HCT116 (cell line): ENCODE measurements around the gene OPRL1. TPM values are rescaled to one million over a fixed set of nuclear protein-coding genes. Genes with fewer than 3 reads are reported as not detected.

Experiments used
- ATAC-seq: fragments of 200-7000 bp; cut with Tn5 transposase; 2 replicates; pipeline ENCODE4 v1.9.1; 2020; ENCODE audit warnings: mild to moderate bottlenecking, moderate library complexity
- BruUV-seq: library from RNA; stranded (reverse); fragments of 400-500 nt; replicated peaks from 2 replicates; lab custom pipeline; 2021; lab: Mats Ljungman, UMichigan
- CTCF ChIA-PET: fragments of 300-600 bp; sonication (Branson Sonifier 250); formaldehyde crosslinking; loops from one replicate; lab custom pipeline; 2021; ENCODE audit warnings: antibody characterized with exemption; lab: Charles Lee
- POLR2A ChIA-PET: fragments of 300-600, 350-600 bp; sonication (Branson Sonifier 250); formaldehyde crosslinking; loops from one replicate; lab custom pipeline; 2021; ENCODE audit warnings: antibody characterized with exemption; lab: Charles Lee
- RAD21 ChIA-PET, 2 experiments: fragments of 300-600 bp; sonication (Branson Sonifier 250); formaldehyde crosslinking; loops; one replicate each; lab custom pipeline; 2023; ENCODE audit warnings: low total read pairs in 2 of 2; ENCODE audit not compliant: uncharacterized antibody in 2 of 2, unreplicated experiment in 2 of 2, low non-redundant PET in 1 of 2; lab: Charles Lee
- DNase-seq: peaks from one replicate; pipeline ENCODE4 v3.0.0-alpha.2; 2010; ENCODE audit warnings: low read depth, low spot score
- H2AFZ ChIP-seq: fragments of 200-600 bp; shearing (Covaris generic), sonication (generic); 2 replicates; pipeline ENCODE4 v1.6.1; 2017; ENCODE audit warnings: low read depth, mixed run types, mixed read lengths, antibody characterized with exemption, low read length; ENCODE audit not compliant: poor library complexity, severe bottlenecking
- H3K27ac ChIP-seq: 2 replicates; pipeline ENCODE4 v1.5.1; 2012; ENCODE audit warnings: low read depth, low read length
- H3K27me3 ChIP-seq: fragments of 200-600 bp; sonication (generic); 2 replicates; pipeline ENCODE4 v1.6.1; 2016; ENCODE audit warnings: mixed run types, low read length, mixed read lengths; ENCODE audit not compliant: insufficient read depth
- H3K36me3 ChIP-seq, 2 experiments: fragments of 200-500 bp in 1 of 2; fragments of 200-600 bp in 1 of 2; sonication (Bioruptor generic) in 1 of 2; sonication (generic) in 1 of 2; 2 replicates each; pipeline versions ENCODE4 v1.5.1 to v1.6.1; 2014 to 2016; ENCODE audit warnings: low read length in 2 of 2, inconsistent platforms in 1 of 2, mixed read lengths in 1 of 2, mixed run types in 1 of 2; ENCODE audit not compliant: insufficient read depth in 2 of 2, control insufficient read depth in 1 of 2
- H3K4me1 ChIP-seq, 2 experiments: fragments of 200-600 bp in 1 of 2; sonication (generic) in 1 of 2; 2 replicates each; pipeline versions ENCODE4 v1.5.1 to v1.6.1; 2012 to 2017; ENCODE audit warnings: low read length in 2 of 2, inconsistent platforms in 1 of 2, mild to moderate bottlenecking in 1 of 2, mixed read lengths in 1 of 2, mixed run types in 1 of 2, moderate library complexity in 1 of 2; ENCODE audit not compliant: insufficient read depth in 2 of 2, control insufficient read depth in 1 of 2
- H3K4me2 ChIP-seq: fragments of 200-600 bp; sonication (generic); 2 replicates; pipeline ENCODE4 v1.6.1; 2017; ENCODE audit warnings: mixed run types, low read length, mixed read lengths
- H3K4me3 ChIP-seq, 2 experiments: fragments of 200-600 bp in 1 of 2; sonication (generic) in 1 of 2; replicated peaks in 1 of 2; 2 replicates each; pipeline ENCODE4 v1.5.1; 2011 to 2016; ENCODE audit warnings: low read length in 2 of 2, control low read depth in 1 of 2, low read depth in 1 of 2, mild to moderate bottlenecking in 1 of 2, mixed read lengths in 1 of 2, mixed run types in 1 of 2
- H3K79me2 ChIP-seq: fragments of 200-600 bp; sonication (generic); 2 replicates; pipeline ENCODE4 v1.6.1; 2017; ENCODE audit warnings: mild to moderate bottlenecking, mixed run types, low read length, moderate library complexity, mixed read lengths; ENCODE audit not compliant: insufficient read depth
- H3K9ac ChIP-seq: fragments of 200-600 bp; sonication (generic); 2 replicates; pipeline ENCODE4 v1.6.1; 2016; ENCODE audit warnings: low read length, mixed read lengths
- H3K9me2 ChIP-seq: fragments of 200-600 bp; sonication (generic), shearing (Covaris generic); 2 replicates; pipeline ENCODE4 v1.6.1; 2017; ENCODE audit warnings: mixed run types, mild to moderate bottlenecking, moderate library complexity; ENCODE audit not compliant: insufficient read depth
- H3K9me3 ChIP-seq, 2 experiments: fragments of 200-500 bp in 1 of 2; fragments of 200-600 bp in 1 of 2; sonication (Bioruptor generic) in 1 of 2; sonication (generic) in 1 of 2; 2 replicates each; pipeline ENCODE4 v1.6.1; 2014 to 2017; ENCODE audit warnings: low read length in 2 of 2, mixed read lengths in 2 of 2, inconsistent platforms in 1 of 2, low read depth in 1 of 2, mild to moderate bottlenecking in 1 of 2, mixed run types in 1 of 2, moderate library complexity in 1 of 2; ENCODE audit not compliant: control insufficient read depth in 1 of 2, insufficient read depth in 1 of 2
- H4K20me1 ChIP-seq: fragments of 200-600 bp; sonication (generic), shearing (Covaris generic); 2 replicates; pipeline ENCODE4 v1.6.1; 2017; ENCODE audit warnings: mixed run types, mild to moderate bottlenecking, moderate library complexity; ENCODE audit not compliant: insufficient read depth
- CBX3 ChIP-seq: IDR thresholded peaks from 2 replicates; pipeline ENCODE4 v1.6.1; 2012; ENCODE audit warnings: low read depth
- CEBPB ChIP-seq: IDR thresholded peaks from 2 replicates; pipeline ENCODE4 v1.6.1; 2012; ENCODE audit warnings: low read depth
- EGR1 ChIP-seq: IDR thresholded peaks from 2 replicates; pipeline ENCODE4 v1.6.1; 2012; ENCODE audit warnings: low read depth
- ELF1 ChIP-seq: IDR thresholded peaks from 2 replicates; pipeline ENCODE4 v1.6.1; 2012; ENCODE audit warnings: low read depth, borderline replicate concordance
- EZH2 ChIP-seq: fragments of 200-600 bp; sonication (generic); IDR thresholded peaks from 2 replicates; pipeline ENCODE4 v1.6.1; 2017; ENCODE audit warnings: antibody characterized with exemption, mixed run types
- EZH2phosphoT487 ChIP-seq: fragments of 200-600 bp; IDR thresholded peaks from 2 replicates; pipeline ENCODE4 v1.6.1; 2018; ENCODE audit warnings: antibody characterized with exemption, borderline replicate concordance
- JUND ChIP-seq: IDR thresholded peaks from 2 replicates; pipeline ENCODE4 v1.6.1; 2012
- POLR2AphosphoS5 ChIP-seq: IDR thresholded peaks from 2 replicates; pipeline ENCODE4 v1.6.1; 2011; ENCODE audit warnings: mild to moderate bottlenecking, low read depth, low read length, moderate library complexity
- RAD21 ChIP-seq: IDR thresholded peaks from 2 replicates; pipeline ENCODE4 v1.6.1; 2012; ENCODE audit warnings: low read depth, mild to moderate bottlenecking
- SIN3A ChIP-seq: IDR thresholded peaks from 2 replicates; pipeline ENCODE4 v1.6.1; 2012; ENCODE audit warnings: low read depth
- SP1 ChIP-seq: IDR thresholded peaks from 2 replicates; pipeline ENCODE4 v1.6.1; 2012; ENCODE audit warnings: low read depth
- SRF ChIP-seq: IDR thresholded peaks from 2 replicates; pipeline ENCODE4 v1.6.1; 2012; ENCODE audit warnings: low read depth
- ZNF274 ChIP-seq: fragments of 200-500 bp; sonication (Bioruptor generic); IDR thresholded peaks from 2 replicates; pipeline ENCODE4 v1.6.1; 2014; ENCODE audit warnings: mild to moderate bottlenecking, low read depth, low read length, inconsistent platforms
- intact Hi-C: fragments of 100-400 bp; cut with micrococcal nuclease; formaldehyde crosslinking; loops from 2 replicates; pipeline ENCODE4 v1.10.0; 2022
- total RNA-seq: library from RNA; stranded (reverse); gene quantifications from one replicate; pipeline ENCODE4 v1.2.1, GENCODE V29; 2021; ENCODE audit not compliant: unreplicated experiment

The OPRL1 gene
- total RNA-seq, 1 experiment from 2014 or later = 1.6 TPM

DNA sequence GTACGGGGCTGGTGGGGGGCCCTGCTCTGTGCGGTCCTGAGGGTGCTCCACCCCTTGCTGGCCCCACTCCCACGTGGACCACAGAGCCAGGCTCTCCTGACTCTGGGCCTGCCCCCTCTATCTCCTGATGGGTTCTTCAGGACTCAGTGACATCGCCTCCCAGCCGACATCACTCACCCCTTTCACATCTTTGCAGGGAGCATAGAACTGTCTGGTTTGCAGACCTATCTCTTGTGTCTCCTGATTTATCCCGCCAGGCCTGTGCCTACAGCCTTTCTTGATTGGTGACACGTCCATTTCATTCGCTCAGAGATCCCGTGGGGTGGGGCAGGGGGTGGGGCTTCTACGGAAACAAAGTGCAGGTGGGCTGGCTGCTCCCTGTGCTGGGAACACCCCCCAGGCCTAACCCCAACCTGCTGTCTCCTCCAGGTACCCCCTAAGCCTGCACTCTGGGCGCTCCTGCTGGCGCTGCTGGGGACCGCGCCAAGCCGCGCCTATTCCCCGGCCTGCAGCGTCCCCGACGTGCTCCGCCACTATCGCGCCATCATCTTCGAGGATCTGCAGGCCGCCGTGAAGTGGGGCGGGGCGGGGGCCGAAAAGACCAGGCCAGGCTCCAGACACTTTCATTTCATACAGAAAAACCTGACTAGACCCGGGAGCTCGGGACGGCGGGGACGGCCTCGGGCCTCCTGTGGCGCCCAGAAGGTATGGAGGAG lies 42.2 kb upstream of the OPRL1 start:
- no peak for DNase-seq
- intact Hi-C loops = no loop called here
- ATAC-seq = no peak
- H3K36me3 ChIP-seq = no peaks in the 10 kb centered on the region; a peak in 1 of 4 replicates
- no peak overlapping the region for H3K9ac ChIP-seq
- peaks cover 3 to 21% of the 10 kb centered on the region in 2 experiments for H3K4me1 ChIP-seq
- CTCF ChIA-PET = interaction anchor here (0.7 to 5.1 kb wide), 5 partner anchors 17 to 65 kb away, joined by 6 to 35 read pairs (median 9); partner anchors contain the start of genes PRPF6 and TCEA2
- no peak overlapping the region for H3K4me3 ChIP-seq
- H2AFZ ChIP-seq = no peak overlapping the region
- H3K9me3 ChIP-seq = no peaks in the 10 kb centered on the region
- no peak overlapping the region for H3K27ac ChIP-seq
- no peaks in the 10 kb centered on the region for H3K9me2 ChIP-seq
- TF ChIP-seq ELF1 = no peak
- no peak for TF ChIP-seq EZH2phosphoT487
- no peak for TF ChIP-seq CBX3
- TF ChIP-seq EZH2 = no peak
- no peak for TF ChIP-seq CEBPB
- no peak for TF ChIP-seq ZNF274
- TF ChIP-seq SP1 = no peak
- TF ChIP-seq SRF = no peak
- TF ChIP-seq JUND = no peak
- TF ChIP-seq POLR2AphosphoS5 = no peak
- RAD21 ChIA-PET = interaction anchor here in 1 of 2 experiments (0.9 to 1.0 kb wide), 2 partner anchors 25 to 500 kb away, joined by 3 to 5 read pairs; partner anchors contain the start of gene TCEA2
- peak overlapping the region; percentile 96 for H3K4me2 ChIP-seq
- H4K20me1 ChIP-seq = no peaks in the 10 kb centered on the region
- POLR2A ChIA-PET = interaction anchor here (1.0 kb wide), 1 partner anchor 57 kb away, joined by 3 read pairs; the partner anchor contains the start of gene PRPF6
- H3K79me2 ChIP-seq = no peaks in the 10 kb centered on the region
- no peaks in the 10 kb centered on the region for H3K27me3 ChIP-seq
- no TSS peak for BruUV-seq

GRCh38 chr20:64038224-64038564 lies 41.7 kb upstream of the OPRL1 start:
- RAD21 ChIA-PET = interaction anchor here (0.5 to 1.0 kb wide), 4 partner anchors 17 to 500 kb away, joined by 3 to 6 read pairs (median 4); partner anchors contain the start of gene TCEA2 (in 1 of the 2)
- Histone ChIP-seq H3K9me2 (no peaks in the 10 kb centered on the region), H3K27me3 (no peaks in the 10 kb centered on the region), H3K9ac (peak overlapping the region; percentile 63), H3K36me3 (no peaks in the 10 kb centered on the region; a peak in 1 of 4 replicates), H2AFZ (no peak overlapping the region), H3K4me1 (peaks cover 3 to 21% of the 10 kb centered on the region in 2 experiments), H3K9me3 (no peaks in the 10 kb centered on the region), H3K4me3 (peak overlapping the region; percentile 43 to 65; a peak in 3 of 4 replicates), H4K20me1 (no peaks in the 10 kb centered on the region), H3K27ac (peak overlapping the region; percentile 92), H3K79me2 (no peaks in the 10 kb centered on the region), H3K4me2 (peak overlapping the region; percentile 96)
- BruUV-seq = no TSS peak
- CTCF ChIA-PET = interaction anchor here (0.5 to 5.1 kb wide), 12 partner anchors 12 to 568 kb away, joined by 3 to 35 read pairs (median 7); partner anchors contain the start of genes PRPF6 and TCEA2
- TF ChIP-seq CBX3 (no peak), RAD21 (no peak), SIN3A (no peak), EGR1 (no peak)
- POLR2A ChIA-PET = interaction anchor here (0.6 to 1.6 kb wide), 5 partner anchors 8 to 173 kb away, joined by 3 to 6 read pairs (median 3); partner anchors contain the start of genes PRPF6, TCEA2 and TPD52L2
- DNase-seq (peak; percentile 13), ATAC-seq (peak; percentile 64)
- intact Hi-C loops = no loop called here
